H1 (cell line): Measurements from ENCODE around the gene SPTBN4. TPM values are rescaled to one million over a fixed set of nuclear protein-coding genes. Genes with fewer than 3 reads are reported as not detected.

Source experiments
- CTCF ChIA-PET: fragments of 300-600 bp; sonication (Branson Sonifier 250); formaldehyde crosslinking; loops from one replicate; lab custom pipeline; 2021; ENCODE audit not compliant: partially characterized antibody; lab: Charles Lee
- POLR2A ChIA-PET: fragments of 300-600 bp; sonication (Branson Sonifier 250); formaldehyde crosslinking; loops from one replicate; lab custom pipeline; 2021; ENCODE audit warnings: inconsistent platforms; ENCODE audit not compliant: partially characterized antibody; lab: Charles Lee
- DNase-seq, 2 experiments: peaks; one replicate each; pipeline versions ENCODE4 v3.0.0 to v3.0.0-alpha.2; 2010 to 2022; ENCODE audit warnings: low spot score in 2 of 2, low read depth in 1 of 2, mixed read lengths in 1 of 2
- FAIRE-seq: peaks from 2 replicates; lab custom pipeline; 2011; peaks lifted over from hg19 to GRCh38; lab: Jason Lieb, UNC
- H2AFZ ChIP-seq: 2 replicates; pipeline ENCODE4 v1.8.1; 2012; ENCODE audit warnings: low read length, inconsistent platforms
- H2AK5ac ChIP-seq: 2 replicates; pipeline ENCODE4 v1.6.1; 2013; ENCODE audit warnings: low read depth, low read length
- H2BK120ac ChIP-seq: replicated peaks from 2 replicates; pipeline ENCODE3; 2013; ENCODE audit warnings: low read depth, low read length, inconsistent platforms
- H2BK12ac ChIP-seq: 2 replicates; pipeline ENCODE4 v1.6.1; 2013; ENCODE audit warnings: low read depth, low read length
- H2BK15ac ChIP-seq: 2 replicates; pipeline ENCODE4 v1.6.1; 2013; ENCODE audit warnings: low read length
- H2BK20ac ChIP-seq: 2 replicates; pipeline ENCODE4 v1.6.1; 2013; ENCODE audit warnings: low read length
- H2BK5ac ChIP-seq: 2 replicates; pipeline ENCODE4 v1.6.1; 2013; ENCODE audit warnings: low read depth, low read length
- H3K14ac ChIP-seq: 2 replicates; pipeline ENCODE4 v1.6.1; 2013; ENCODE audit warnings: inconsistent platforms; ENCODE audit not compliant: insufficient read length
- H3K18ac ChIP-seq: 2 replicates; pipeline ENCODE4 v1.6.1; 2013; ENCODE audit warnings: low read length; ENCODE audit errors: extremely low read depth
- H3K23ac ChIP-seq: 2 replicates; pipeline ENCODE4 v1.6.1; 2013; ENCODE audit warnings: inconsistent platforms; ENCODE audit not compliant: insufficient read length
- H3K23me2 ChIP-seq: 2 replicates; pipeline ENCODE4 v1.6.1; 2013; ENCODE audit warnings: low read depth, low read length
- H3K27ac ChIP-seq: 2 replicates; pipeline ENCODE4 v1.6.1; 2011; ENCODE audit warnings: low read depth, low read length, inconsistent platforms
- H3K27me3 ChIP-seq, 4 experiments: replicated peaks in 1 of 4; 1 replicate in 1 of 4; 2 replicates in 3 of 4; pipeline versions ENCODE4 v1.6.1 to v1.8.1; 2011 to 2013; ENCODE audit warnings: low read length in 3 of 4, mild to moderate bottlenecking in 3 of 4, inconsistent platforms in 2 of 4, mixed read lengths in 2 of 4, moderate library complexity in 1 of 4; ENCODE audit not compliant: control insufficient read depth in 3 of 4, insufficient read depth in 3 of 4; ENCODE audit errors: extremely low read depth in 1 of 4
- H3K36me3 ChIP-seq, 4 experiments: 2 replicates each; pipeline versions ENCODE4 v1.6.1 to v1.8.1; 2011 to 2013; ENCODE audit warnings: mild to moderate bottlenecking in 4 of 4, low read length in 3 of 4, moderate library complexity in 2 of 4, control low read depth in 1 of 4, inconsistent platforms in 1 of 4; ENCODE audit not compliant: insufficient read depth in 4 of 4, control insufficient read depth in 2 of 4
- H3K4ac ChIP-seq: replicated peaks from 2 replicates; pipeline ENCODE3; 2013; ENCODE audit warnings: low read length, low read depth, mixed read lengths, inconsistent platforms; ENCODE audit not compliant: insufficient read length
- H3K4me1 ChIP-seq, 4 experiments: replicated peaks in 1 of 4; 1 replicate in 1 of 4; 2 replicates in 3 of 4; pipeline versions ENCODE4 v1.6.1 to v1.8.1; 2011 to 2013; ENCODE audit warnings: low read length in 3 of 4, inconsistent platforms in 2 of 4, mixed read lengths in 1 of 4; ENCODE audit not compliant: insufficient read depth in 4 of 4, control insufficient read depth in 3 of 4
- H3K4me2 ChIP-seq, 2 experiments: 2 replicates each; pipeline versions ENCODE4 v1.6.1 to v1.8.1; 2011 to 2013; ENCODE audit warnings: low read depth in 2 of 2, low read length in 2 of 2, control low read depth in 1 of 2, inconsistent platforms in 1 of 2, mild to moderate bottlenecking in 1 of 2; ENCODE audit not compliant: insufficient read depth in 1 of 2
- H3K4me3 ChIP-seq, 4 experiments: fragments of 200-600, 300-600 bp in 1 of 4; sonication (generic), shearing (Covaris generic), sonication (Bioruptor Twin) in 1 of 4; 2 replicates each; pipeline versions ENCODE4 v1.5.1 to v1.8.1; 2011 to 2016; ENCODE audit warnings: low read length in 4 of 4, low read depth in 3 of 4, control low read depth in 2 of 4, inconsistent platforms in 2 of 4, mild to moderate bottlenecking in 2 of 4, mixed read lengths in 1 of 4, moderate library complexity in 1 of 4; ENCODE audit not compliant: insufficient read depth in 2 of 4; ENCODE audit errors: extremely low read depth in 1 of 4
- H3K56ac ChIP-seq: replicated peaks from 2 replicates; pipeline ENCODE3; 2013; ENCODE audit warnings: low read depth, mild to moderate bottlenecking, mixed read lengths, low read length, inconsistent platforms; ENCODE audit not compliant: insufficient read length
- H3K79me1 ChIP-seq: 2 replicates; pipeline ENCODE4 v1.6.1; 2013; ENCODE audit warnings: low read depth, low read length, control low read depth
- H3K79me2 ChIP-seq, 2 experiments: 2 replicates each; pipeline versions ENCODE4 v1.6.1 to v1.8.1; 2012 to 2013; ENCODE audit warnings: low read length in 2 of 2, mild to moderate bottlenecking in 2 of 2, inconsistent platforms in 1 of 2; ENCODE audit not compliant: insufficient read depth in 2 of 2, control insufficient read depth in 1 of 2
- H3K9ac ChIP-seq, 4 experiments: replicated peaks in 1 of 4; 1 replicate in 1 of 4; 2 replicates in 3 of 4; pipeline versions ENCODE4 v1.6.1 to v1.8.1; 2011 to 2013; ENCODE audit warnings: low read depth in 3 of 4, low read length in 3 of 4, control low read depth in 2 of 4, mild to moderate bottlenecking in 2 of 4, moderate library complexity in 2 of 4, inconsistent platforms in 1 of 4; ENCODE audit errors: extremely low read depth in 1 of 4
- H3K9me3 ChIP-seq, 2 experiments: 2 replicates each; pipeline versions ENCODE4 v1.6.1 to v1.8.1; 2012 to 2013; ENCODE audit warnings: mild to moderate bottlenecking in 2 of 2, moderate library complexity in 2 of 2, control low read depth in 1 of 2, inconsistent platforms in 1 of 2, low read depth in 1 of 2, low read length in 1 of 2, mixed read lengths in 1 of 2; ENCODE audit not compliant: insufficient read depth in 2 of 2
- H4K20me1 ChIP-seq, 2 experiments: replicated peaks in 1 of 2; 2 replicates each; pipeline versions ENCODE3 to v1.8.1; 2011 to 2013; ENCODE audit warnings: inconsistent platforms in 2 of 2, low read length in 2 of 2, mild to moderate bottlenecking in 1 of 2; ENCODE audit not compliant: insufficient read depth in 2 of 2, control insufficient read depth in 1 of 2
- H4K5ac ChIP-seq: 2 replicates; pipeline ENCODE4 v1.6.1; 2013; ENCODE audit warnings: low read length, low read depth, mixed read lengths, inconsistent platforms; ENCODE audit not compliant: insufficient read length
- H4K8ac ChIP-seq: 2 replicates; pipeline ENCODE4 v1.8.0; 2013; ENCODE audit warnings: mild to moderate bottlenecking, moderate library complexity, low read length, inconsistent platforms; ENCODE audit not compliant: insufficient read depth; ENCODE audit errors: extremely low read depth
- H4K91ac ChIP-seq: replicated peaks from 2 replicates; pipeline ENCODE3; 2013; ENCODE audit warnings: low read length, mixed read lengths, inconsistent platforms; ENCODE audit not compliant: insufficient read length
- EGR1 ChIP-seq: IDR thresholded peaks from 2 replicates; pipeline ENCODE4 v1.6.1; 2011; ENCODE audit warnings: low read depth, low read length, borderline replicate concordance
- JUND ChIP-seq: IDR thresholded peaks from 2 replicates; pipeline ENCODE4 v1.6.1; 2011; ENCODE audit warnings: mild to moderate bottlenecking, improper control_type of control experiment, low read length
- KDM5A ChIP-seq: fragments of 200-600 bp; IDR thresholded peaks from 2 replicates; pipeline ENCODE4 v1.7.1; 2012; ENCODE audit warnings: mild to moderate bottlenecking, low read length, inconsistent platforms, mixed read lengths
- SAP30 ChIP-seq: fragments of 300-600 bp; sonication (generic); IDR thresholded peaks from 2 replicates; pipeline ENCODE4 v1.7.1; 2012; ENCODE audit warnings: low read length, moderate library complexity, mild to moderate bottlenecking, inconsistent platforms; ENCODE audit not compliant: insufficient read depth, insufficient replicate concordance
- SUZ12 ChIP-seq: fragments of 200-600 bp; sonication (generic); IDR thresholded peaks from 2 replicates; pipeline ENCODE4 v1.6.1; 2012; ENCODE audit warnings: mild to moderate bottlenecking, inconsistent platforms, low read length, moderate library complexity, mixed read lengths
- WGBS, 2 experiments: shearing (Covaris generic) in 1 of 2; methylation state at CpG; one replicate each; pipeline versions ENCODE4 v1.1.6 to v1.1.7; 2013 to 2015; ENCODE audit warnings: low lambda C conversion rate in 2 of 2, mixed read lengths in 2 of 2, inconsistent platforms in 1 of 2, low coverage in 1 of 2, missing lambda C conversion rate in 1 of 2; ENCODE audit not compliant: insufficient replicate concordance in 2 of 2, insufficient coverage in 1 of 2, insufficient read length in 1 of 2; ENCODE audit errors: extremely low coverage in 1 of 2, missing lambda C conversion rate in 1 of 2; 5-methylcytosine and 5-hydroxymethylcytosine counted together
- polyA plus RNA-seq, 7 experiments: library from polyadenylated mRNA; depleted of rRNA in 3 of 7; stranded (reverse) in 5 of 7; unstranded in 2 of 7; fragments of >200 nt in 5 of 7; fragments of 200-250 nt in 2 of 7; gene quantifications; 1 replicate in 5 of 7; 2 replicates in 1 of 7; 4 replicates in 1 of 7; pipeline versions ENCODE4 v1.2.1 to v1.2.3, GENCODE V29; 2011 to 2013; ENCODE audit warnings: missing spikeins in 2 of 7, mixed read lengths in 2 of 7
- total RNA-seq: library from RNA; stranded (reverse); fragmentation: NEBNext Ultra II Directional; extraction: Animal tissue kit (Norgen Biotek cat#: 25700); gene quantifications from 2 replicates; pipeline ENCODE4 v1.2.1, GENCODE V29; 2021

SPTBN4 gene
- total and polyA plus RNA-seq, 2 of the 8 experiments (the other 6 are each of a cell fraction or from before 2014, with no cell fraction given), result 1.9 to 3.0 TPM

DNA sequence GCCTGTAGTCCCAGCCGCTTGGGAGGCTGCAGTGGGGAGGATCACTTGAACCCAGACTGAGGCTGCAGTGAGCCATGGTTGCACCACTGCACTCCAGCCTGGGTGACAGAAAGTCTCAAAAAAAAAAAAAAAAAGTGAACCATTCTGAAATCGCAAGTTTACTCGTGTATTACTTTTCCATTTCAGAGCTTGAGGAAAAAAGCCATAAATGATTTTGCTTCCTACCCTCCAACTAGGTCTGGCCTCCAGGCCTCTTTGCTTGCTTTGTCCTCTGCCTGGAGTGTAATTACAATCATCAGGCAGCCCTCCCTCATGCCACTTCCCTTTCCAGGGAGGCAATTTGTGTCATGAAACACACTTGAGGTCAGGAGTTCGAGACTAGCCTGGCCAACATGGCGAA is 9.8 kb upstream of the SPTBN4 start:
- ChIA-PET CTCF (interaction anchor here (0.8 to 1.3 kb wide), 2 partner anchors 46 to 85 kb away, joined by 3 read pairs; no protein-coding TSS in a partner anchor), POLR2A (interaction anchor here (3.9 kb wide), 1 partner anchor 14 kb away, joined by 15 read pairs; the partner anchor contains the start of gene SERTAD3)
- no peak overlapping the region for H2BK15ac ChIP-seq

More for the DNA sequence above, 9.8 kb upstream of the SPTBN4 start:
- no peak overlapping the region for H4K91ac ChIP-seq
- H4K8ac ChIP-seq, result no peak overlapping the region
- H4K20me1 ChIP-seq, result peaks cover 0 to 1% of the 10 kb centered on the region in 2 experiments
- no peak overlapping the region for H2BK120ac ChIP-seq
- H3K4me2 ChIP-seq, result no peak overlapping the region
- H3K27me3 ChIP-seq, result no peaks in the 10 kb centered on the region; a peak in 1 of 7 replicates
- no peak overlapping the region for H3K9ac ChIP-seq
- no peak overlapping the region for H2AK5ac ChIP-seq
- no peak overlapping the region for H2AFZ ChIP-seq
- H4K5ac ChIP-seq, result no peak overlapping the region
- no peaks in the 10 kb centered on the region for H3K9me3 ChIP-seq
- no peak for DNase-seq
- FAIRE-seq, result no peak
- no peak overlapping the region for H3K27ac ChIP-seq
- no peaks in the 10 kb centered on the region for H3K79me1 ChIP-seq
- H2BK20ac ChIP-seq, result no peak overlapping the region
- H3K14ac ChIP-seq, result no peak overlapping the region
- WGBS, 2 experiments, result 92% methylated on average over 5 of the region's 5 CpGs; no CpG with 5 or more reads in 1 of the 2 experiments
- no peaks in the 10 kb centered on the region for H3K23me2 ChIP-seq
- H3K36me3 ChIP-seq, result no peaks in the 10 kb centered on the region
- no peak overlapping the region for H3K18ac ChIP-seq
- H3K56ac ChIP-seq, result no peak overlapping the region
- no peaks in the 10 kb centered on the region for H3K79me2 ChIP-seq
- H3K4me3 ChIP-seq, result no peak overlapping the region
- TF ChIP-seq SAP30 (no peak), KDM5A (no peak), SUZ12 (no peak), JUND (no peak), EGR1 (no peak)
- H2BK12ac ChIP-seq, result no peak overlapping the region
- no peak overlapping the region for H3K23ac ChIP-seq
- no peak overlapping the region for H3K4ac ChIP-seq
- no peak overlapping the region for H2BK5ac ChIP-seq
- no peaks in the 10 kb centered on the region for H3K4me1 ChIP-seq
